GM23338 (cell line): Measurements from ENCODE around the gene ETAA1. TPM values are rescaled to one million over a fixed set of nuclear protein-coding genes. Genes with fewer than 3 reads are reported as not detected.

Source experiments
- ATAC-seq: fragments of 200-7000 bp; cut with Tn5 transposase; 3 replicates; pipeline ENCODE4 v1.9.1; 2020
- DNase-seq: peaks from one replicate; pipeline ENCODE4 v3.0.0-alpha.2; 2015; ENCODE audit warnings: low spot score
- H2AFZ ChIP-seq: fragments of 200-600 bp; sonication (generic); 2 replicates; pipeline ENCODE4 v1.8.0; 2016; ENCODE audit warnings: antibody characterized with exemption, mild to moderate bottlenecking, moderate library complexity
- H3F3A ChIP-seq: fragments of 200-600 bp; sonication (generic); replicated peaks from 2 replicates; pipeline ENCODE4 v1.8.0; 2017; ENCODE audit warnings: antibody characterized with exemption, mixed run types, low read depth
- H3K27ac ChIP-seq: fragments of 200-600 bp; sonication (generic); 2 replicates; pipeline ENCODE4 v1.6.1; 2016; ENCODE audit warnings: low read depth
- H3K27me3 ChIP-seq: fragments of 200-600 bp; sonication (generic); 2 replicates; pipeline ENCODE4 v1.8.0; 2016; ENCODE audit warnings: mild to moderate bottlenecking, mixed run types, moderate library complexity; ENCODE audit not compliant: insufficient read depth
- H3K36me3 ChIP-seq: fragments of 200-600 bp; sonication (generic); 2 replicates; pipeline ENCODE4 v1.8.0; 2016; ENCODE audit warnings: mild to moderate bottlenecking; ENCODE audit not compliant: insufficient read depth
- H3K4me1 ChIP-seq: fragments of 200-600 bp; sonication (generic); 2 replicates; pipeline ENCODE4 v1.8.0; 2016; ENCODE audit warnings: mild to moderate bottlenecking, moderate library complexity; ENCODE audit not compliant: insufficient read depth
- H3K4me2 ChIP-seq: fragments of 200-600 bp; sonication (generic); 2 replicates; pipeline ENCODE4 v1.7.1; 2017; ENCODE audit warnings: mixed run types
- H3K4me3 ChIP-seq: fragments of 200-600 bp; sonication (generic); 2 replicates; pipeline ENCODE4 v1.6.1; 2016; ENCODE audit warnings: mixed run types
- H3K79me2 ChIP-seq: fragments of 200-600 bp; sonication (generic); replicated peaks from 2 replicates; pipeline ENCODE4 v1.8.0; 2017; ENCODE audit warnings: mild to moderate bottlenecking; ENCODE audit not compliant: insufficient read depth
- H3K9me2 ChIP-seq: fragments of 200-600 bp; sonication (generic); 2 replicates; pipeline ENCODE4 v1.8.0; 2017; ENCODE audit not compliant: insufficient read depth
- H4K20me1 ChIP-seq: fragments of 200-600 bp; sonication (generic); replicated peaks from 2 replicates; pipeline ENCODE4 v1.8.0; 2017; ENCODE audit warnings: mild to moderate bottlenecking; ENCODE audit not compliant: insufficient read depth
- H3K27ac Mint-ChIP-seq: 2 replicates; pipeline ENCODE4 v1.8.0; 2020; ENCODE audit warnings: inconsistent platforms, mild to moderate bottlenecking, moderate library complexity, mixed read lengths
- H3K27me3 Mint-ChIP-seq: 3 replicates; pipeline ENCODE4 v1.8.0; 2022; ENCODE audit warnings: low read depth, mild to moderate bottlenecking, moderate library complexity, mixed read lengths, inconsistent platforms; ENCODE audit not compliant: insufficient read depth, poor library complexity
- H3K36me3 Mint-ChIP-seq: 3 replicates; pipeline ENCODE4 v1.8.0; 2021; ENCODE audit warnings: low read depth, mild to moderate bottlenecking, inconsistent platforms, moderate library complexity, mixed read lengths
- H3K4me1 Mint-ChIP-seq: 3 replicates; pipeline ENCODE4 v1.8.0; 2020; ENCODE audit warnings: mild to moderate bottlenecking, inconsistent platforms, mixed read lengths
- H3K4me3 Mint-ChIP-seq: 3 replicates; pipeline ENCODE4 v1.8.0; 2021; ENCODE audit warnings: moderate library complexity, mild to moderate bottlenecking, inconsistent platforms, mixed read lengths
- H3K9me3 Mint-ChIP-seq: 3 replicates; pipeline ENCODE4 v1.8.0; 2020; ENCODE audit warnings: moderate library complexity, mild to moderate bottlenecking, inconsistent platforms, mixed read lengths
- CREB1 ChIP-seq: fragments of 250-450 bp; sonication (Bioruptor Pico); IDR thresholded peaks from 2 replicates; pipeline ENCODE4 v1.5.0; 2020; ENCODE audit warnings: low read depth, mild to moderate bottlenecking, moderate library complexity
- EZH2phosphoT487 ChIP-seq: fragments of 200-600 bp; sonication (generic); IDR thresholded peaks from one replicate; pipeline ENCODE4 v1.8.1; 2018; ENCODE audit warnings: antibody characterized with exemption; ENCODE audit not compliant: unreplicated experiment
- ZNF331 ChIP-seq: fragments of 250-450 bp; sonication (Bioruptor Pico); IDR thresholded peaks from 2 replicates; pipeline ENCODE4 v1.5.0; 2020; ENCODE audit warnings: low read depth, mild to moderate bottlenecking, moderate library complexity
- polyA plus RNA-seq: library from polyadenylated mRNA; unstranded; fragments of >200 nt; fragmentation: Nextera tagmentation; extraction: Ambion mirVana; gene quantifications from 2 replicates; pipeline ENCODE4 v1.2.1, GENCODE V29; 2016
- total RNA-seq: library from RNA; depleted of rRNA; stranded (reverse); fragments of >200 nt; shearing (Covaris generic); gene quantifications from 2 replicates; pipeline ENCODE4 v1.2.3, GENCODE V29; 2014
- TF ChIP-seq, protein P1 (sequence below): fragments of 250-450 bp; sonication (Bioruptor Pico); IDR thresholded peaks from 2 replicates; pipeline ENCODE4 v1.5.0; 2020; ENCODE audit warnings: mild to moderate bottlenecking, moderate library complexity
- TF ChIP-seq, protein P2 (sequence below): IDR thresholded peaks from 2 replicates; pipeline ENCODE4 v1.6.1; 2016; ENCODE audit warnings: antibody characterized with exemption
- TF ChIP-seq, protein P3 (sequence below), 2 experiments: fragments of 200-600 bp in 1 of 2; sonication (generic) in 1 of 2; conservative IDR thresholded peaks; 2 replicates each; pipeline versions ENCODE4 v1.5.1 to v1.6.1; 2016 to 2017; ENCODE audit warnings: antibody characterized with exemption in 2 of 2, low read depth in 2 of 2, mild to moderate bottlenecking in 2 of 2, moderate library complexity in 1 of 2

Gene ETAA1
- total and polyA plus RNA-seq, 2 experiments from 2014 or later, result 22.2 to 45.5 TPM

DNA sequence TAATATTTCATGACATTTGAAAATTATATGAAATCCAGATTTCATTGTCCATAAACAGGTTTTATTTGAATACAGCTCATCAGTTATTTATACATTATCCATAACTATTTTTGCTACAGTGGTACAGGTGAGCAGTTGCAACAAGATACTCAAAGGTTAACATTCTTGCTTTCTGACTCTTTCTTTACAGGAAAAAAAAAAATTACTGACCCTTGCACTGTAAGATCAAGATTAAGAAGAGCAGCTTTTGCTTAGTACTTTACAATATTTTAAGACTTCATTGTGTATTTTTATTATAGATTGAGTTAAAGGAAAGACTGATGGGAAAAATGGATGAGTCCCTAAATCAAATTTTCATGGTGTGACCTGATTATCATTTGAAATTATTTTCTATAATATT is 11.2 kb downstream of the ETAA1 start (continued):
- TF ChIP-seq, protein P1, sequence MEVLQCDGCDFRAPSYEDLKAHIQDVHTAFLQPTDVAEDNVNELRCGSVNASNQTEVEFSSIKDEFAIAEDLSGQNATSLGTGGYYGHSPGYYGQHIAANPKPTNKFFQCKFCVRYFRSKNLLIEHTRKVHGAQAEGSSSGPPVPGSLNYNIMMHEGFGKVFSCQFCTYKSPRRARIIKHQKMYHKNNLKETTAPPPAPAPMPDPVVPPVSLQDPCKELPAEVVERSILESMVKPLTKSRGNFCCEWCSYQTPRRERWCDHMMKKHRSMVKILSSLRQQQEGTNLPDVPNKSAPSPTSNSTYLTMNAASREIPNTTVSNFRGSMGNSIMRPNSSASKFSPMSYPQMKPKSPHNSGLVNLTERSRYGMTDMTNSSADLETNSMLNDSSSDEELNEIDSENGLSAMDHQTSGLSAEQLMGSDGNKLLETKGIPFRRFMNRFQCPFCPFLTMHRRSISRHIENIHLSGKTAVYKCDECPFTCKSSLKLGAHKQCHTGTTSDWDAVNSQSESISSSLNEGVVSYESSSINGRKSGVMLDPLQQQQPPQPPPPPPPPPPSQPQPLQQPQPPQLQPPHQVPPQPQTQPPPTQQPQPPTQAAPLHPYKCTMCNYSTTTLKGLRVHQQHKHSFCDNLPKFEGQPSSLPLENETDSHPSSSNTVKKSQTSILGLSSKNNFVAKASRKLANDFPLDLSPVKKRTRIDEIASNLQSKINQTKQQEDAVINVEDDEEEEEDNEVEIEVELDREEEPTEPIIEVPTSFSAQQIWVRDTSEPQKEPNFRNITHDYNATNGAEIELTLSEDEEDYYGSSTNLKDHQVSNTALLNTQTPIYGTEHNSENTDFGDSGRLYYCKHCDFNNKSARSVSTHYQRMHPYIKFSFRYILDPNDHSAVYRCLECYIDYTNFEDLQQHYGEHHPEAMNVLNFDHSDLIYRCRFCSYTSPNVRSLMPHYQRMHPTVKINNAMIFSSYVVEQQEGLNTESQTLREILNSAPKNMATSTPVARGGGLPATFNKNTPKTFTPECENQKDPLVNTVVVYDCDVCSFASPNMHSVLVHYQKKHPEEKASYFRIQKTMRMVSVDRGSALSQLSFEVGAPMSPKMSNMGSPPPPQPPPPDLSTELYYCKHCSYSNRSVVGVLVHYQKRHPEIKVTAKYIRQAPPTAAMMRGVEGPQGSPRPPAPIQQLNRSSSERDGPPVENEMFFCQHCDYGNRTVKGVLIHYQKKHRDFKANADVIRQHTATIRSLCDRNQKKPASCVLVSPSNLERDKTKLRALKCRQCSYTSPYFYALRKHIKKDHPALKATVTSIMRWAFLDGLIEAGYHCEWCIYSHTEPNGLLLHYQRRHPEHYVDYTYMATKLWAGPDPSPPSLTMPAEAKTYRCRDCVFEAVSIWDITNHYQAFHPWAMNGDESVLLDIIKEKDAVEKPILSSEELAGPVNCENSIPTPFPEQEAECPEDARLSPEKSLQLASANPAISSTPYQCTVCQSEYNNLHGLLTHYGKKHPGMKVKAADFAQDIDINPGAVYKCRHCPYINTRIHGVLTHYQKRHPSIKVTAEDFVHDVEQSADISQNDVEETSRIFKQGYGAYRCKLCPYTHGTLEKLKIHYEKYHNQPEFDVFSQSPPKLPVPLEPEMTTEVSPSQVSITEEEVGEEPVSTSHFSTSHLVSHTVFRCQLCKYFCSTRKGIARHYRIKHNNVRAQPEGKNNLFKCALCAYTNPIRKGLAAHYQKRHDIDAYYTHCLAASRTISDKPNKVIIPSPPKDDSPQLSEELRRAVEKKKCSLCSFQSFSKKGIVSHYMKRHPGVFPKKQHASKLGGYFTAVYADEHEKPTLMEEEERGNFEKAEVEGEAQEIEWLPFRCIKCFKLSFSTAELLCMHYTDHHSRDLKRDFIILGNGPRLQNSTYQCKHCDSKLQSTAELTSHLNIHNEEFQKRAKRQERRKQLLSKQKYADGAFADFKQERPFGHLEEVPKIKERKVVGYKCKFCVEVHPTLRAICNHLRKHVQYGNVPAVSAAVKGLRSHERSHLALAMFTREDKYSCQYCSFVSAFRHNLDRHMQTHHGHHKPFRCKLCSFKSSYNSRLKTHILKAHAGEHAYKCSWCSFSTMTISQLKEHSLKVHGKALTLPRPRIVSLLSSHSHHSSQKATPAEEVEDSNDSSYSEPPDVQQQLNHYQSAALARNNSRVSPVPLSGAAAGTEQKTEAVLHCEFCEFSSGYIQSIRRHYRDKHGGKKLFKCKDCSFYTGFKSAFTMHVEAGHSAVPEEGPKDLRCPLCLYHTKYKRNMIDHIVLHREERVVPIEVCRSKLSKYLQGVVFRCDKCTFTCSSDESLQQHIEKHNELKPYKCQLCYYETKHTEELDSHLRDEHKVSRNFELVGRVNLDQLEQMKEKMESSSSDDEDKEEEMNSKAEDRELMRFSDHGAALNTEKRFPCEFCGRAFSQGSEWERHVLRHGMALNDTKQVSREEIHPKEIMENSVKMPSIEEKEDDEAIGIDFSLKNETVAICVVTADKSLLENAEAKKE (CRISPR knock-in tag), result no peak
- no peak for TF ChIP-seq EZH2phosphoT487
- no peak for TF ChIP-seq CREB1

DNA sequence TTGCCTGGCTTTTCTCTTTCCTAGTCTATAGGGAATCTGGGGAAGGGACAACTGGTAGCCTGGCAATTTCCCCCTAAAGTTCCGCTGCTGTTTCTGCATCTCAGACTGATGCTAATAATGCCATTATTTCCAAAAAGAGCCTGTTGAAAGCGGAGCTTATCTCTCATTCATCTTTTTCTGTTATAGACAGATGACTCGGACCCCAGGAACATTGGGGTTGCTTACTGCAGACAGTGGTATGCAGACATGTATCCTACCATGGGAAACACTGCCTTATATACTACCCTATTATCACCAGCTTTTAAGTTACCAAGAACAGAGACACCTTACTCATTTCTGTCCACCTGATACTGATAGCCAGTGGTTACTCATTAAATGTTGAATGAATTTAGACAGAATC is 15.3 kb downstream of the ETAA1 start:
- Histone ChIP-seq H3K4me2 (no peak overlapping the region), H2AFZ (no peak overlapping the region)
- TF ChIP-seq ZNF331, result no peak
- TF ChIP-seq, protein P2, sequence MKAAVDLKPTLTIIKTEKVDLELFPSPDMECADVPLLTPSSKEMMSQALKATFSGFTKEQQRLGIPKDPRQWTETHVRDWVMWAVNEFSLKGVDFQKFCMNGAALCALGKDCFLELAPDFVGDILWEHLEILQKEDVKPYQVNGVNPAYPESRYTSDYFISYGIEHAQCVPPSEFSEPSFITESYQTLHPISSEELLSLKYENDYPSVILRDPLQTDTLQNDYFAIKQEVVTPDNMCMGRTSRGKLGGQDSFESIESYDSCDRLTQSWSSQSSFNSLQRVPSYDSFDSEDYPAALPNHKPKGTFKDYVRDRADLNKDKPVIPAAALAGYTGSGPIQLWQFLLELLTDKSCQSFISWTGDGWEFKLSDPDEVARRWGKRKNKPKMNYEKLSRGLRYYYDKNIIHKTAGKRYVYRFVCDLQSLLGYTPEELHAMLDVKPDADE, result no peak
- TF ChIP-seq, protein P1 (CRISPR knock-in tag), result no peak
- TF ChIP-seq, protein P3, sequence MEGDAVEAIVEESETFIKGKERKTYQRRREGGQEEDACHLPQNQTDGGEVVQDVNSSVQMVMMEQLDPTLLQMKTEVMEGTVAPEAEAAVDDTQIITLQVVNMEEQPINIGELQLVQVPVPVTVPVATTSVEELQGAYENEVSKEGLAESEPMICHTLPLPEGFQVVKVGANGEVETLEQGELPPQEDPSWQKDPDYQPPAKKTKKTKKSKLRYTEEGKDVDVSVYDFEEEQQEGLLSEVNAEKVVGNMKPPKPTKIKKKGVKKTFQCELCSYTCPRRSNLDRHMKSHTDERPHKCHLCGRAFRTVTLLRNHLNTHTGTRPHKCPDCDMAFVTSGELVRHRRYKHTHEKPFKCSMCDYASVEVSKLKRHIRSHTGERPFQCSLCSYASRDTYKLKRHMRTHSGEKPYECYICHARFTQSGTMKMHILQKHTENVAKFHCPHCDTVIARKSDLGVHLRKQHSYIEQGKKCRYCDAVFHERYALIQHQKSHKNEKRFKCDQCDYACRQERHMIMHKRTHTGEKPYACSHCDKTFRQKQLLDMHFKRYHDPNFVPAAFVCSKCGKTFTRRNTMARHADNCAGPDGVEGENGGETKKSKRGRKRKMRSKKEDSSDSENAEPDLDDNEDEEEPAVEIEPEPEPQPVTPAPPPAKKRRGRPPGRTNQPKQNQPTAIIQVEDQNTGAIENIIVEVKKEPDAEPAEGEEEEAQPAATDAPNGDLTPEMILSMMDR (conservative IDR thresholded peaks at IDR 0.05; ENCODE audit: low read depth in 2 of 2), result no peak

More for the DNA sequence above, 15.3 kb downstream of the ETAA1 start:
- no peaks in the 10 kb centered on the region for H3K27me3 Mint-ChIP-seq
- Histone ChIP-seq H3K27ac (no peak overlapping the region), H3K9me2 (no peaks in the 10 kb centered on the region), H4K20me1 (no peaks in the 10 kb centered on the region; the same call in 1 of the 2 replicates), H3K4me3 (no peak overlapping the region), H3K79me2 (peaks cover 6% of the 10 kb centered on the region; the same call in 1 of the 2 replicates), H3K36me3 (peaks cover 15% of the 10 kb centered on the region; the same call in 1 of the 2 replicates), H3F3A (no peaks in the 10 kb centered on the region), H3K4me1 (no peaks in the 10 kb centered on the region; the same call in 1 of the 2 replicates), H3K27me3 (no peaks in the 10 kb centered on the region)
- ATAC-seq (no peak), DNase-seq (no peak)
- no peak overlapping the region for H3K27ac Mint-ChIP-seq
- H3K36me3 Mint-ChIP-seq, result peaks cover 12% of the 10 kb centered on the region; the same call in 2 of the 3 replicates
- no peak overlapping the region for H3K4me3 Mint-ChIP-seq
- no peaks in the 10 kb centered on the region for H3K9me3 Mint-ChIP-seq
- H3K4me1 Mint-ChIP-seq, result no peaks in the 10 kb centered on the region; the same call in 2 of the 3 replicates
